PC-3 (cell line): ENCODE data around the gene ELOVL2. TPM values are rescaled to one million over a fixed set of nuclear protein-coding genes. Genes with fewer than 3 reads are reported as not detected.

ENCODE experiments used
- ATAC-seq: fragments of 200-7000 bp; cut with Tn5 transposase; 2 replicates; pipeline ENCODE4 v1.9.1; 2020; ENCODE audit warnings: mild to moderate bottlenecking, moderate library complexity
- BruUV-seq: library from RNA; stranded (reverse); fragments of 400-500 nt; replicated peaks from 2 replicates; lab custom pipeline; 2021; lab: Mats Ljungman, UMichigan
- CTCF ChIA-PET: fragments of 300-600 bp; sonication (Branson Sonifier 250); formaldehyde crosslinking; loops from one replicate; lab custom pipeline; 2022; ENCODE audit warnings: antibody characterized with exemption; lab: Charles Lee
- POLR2A ChIA-PET: fragments of 300-600 bp; sonication (Branson Sonifier 250); formaldehyde crosslinking; loops from one replicate; lab custom pipeline; 2022; ENCODE audit warnings: antibody characterized with exemption; ENCODE audit not compliant: unreplicated experiment; lab: Charles Lee
- DNase-seq: peaks from one replicate; pipeline ENCODE4 v3.0.0-alpha.2; 2015
- H2AFZ ChIP-seq: fragments of 300-600 bp; sonication (generic); 2 replicates; pipeline ENCODE4 v1.6.0; 2016; ENCODE audit warnings: antibody characterized with exemption, low read length
- H3F3A ChIP-seq: fragments of 300-600 bp; sonication (generic); one replicate; pipeline ENCODE4 v1.6.0; 2017; ENCODE audit warnings: antibody characterized with exemption, low read length, control low read depth, mild to moderate bottlenecking; ENCODE audit not compliant: unreplicated experiment
- H3K27ac ChIP-seq: fragments of 300-600 bp; sonication (generic); 2 replicates; pipeline ENCODE4 v1.5.1; 2016; ENCODE audit warnings: mild to moderate bottlenecking, low read length
- H3K27me3 ChIP-seq: fragments of 300-600 bp; sonication (generic); 2 replicates; pipeline ENCODE4 v1.6.1; 2016; ENCODE audit warnings: low read length, mixed read lengths
- H3K36me3 ChIP-seq: fragments of 300-600 bp; sonication (generic); 2 replicates; pipeline ENCODE4 v1.6.1; 2016; ENCODE audit warnings: low read depth, mixed run types, low read length, mixed read lengths
- H3K4me1 ChIP-seq: fragments of 300-600 bp; sonication (generic); 2 replicates; pipeline ENCODE4 v1.5.1; 2016; ENCODE audit warnings: low read length; ENCODE audit not compliant: insufficient read depth
- H3K4me2 ChIP-seq: fragments of 300-600 bp; sonication (generic); 2 replicates; pipeline ENCODE4 v1.6.0; 2016; ENCODE audit warnings: low read length
- H3K4me3 ChIP-seq: fragments of 300-600 bp; sonication (generic); 2 replicates; pipeline ENCODE4 v1.5.1; 2016; ENCODE audit warnings: mild to moderate bottlenecking, low read length, mixed read lengths
- H3K79me2 ChIP-seq: fragments of 300-600 bp; sonication (generic); 2 replicates; pipeline ENCODE4 v1.6.1; 2017; ENCODE audit warnings: low read length, mixed read lengths
- H3K9ac ChIP-seq: fragments of 300-600 bp; sonication (generic); 2 replicates; pipeline ENCODE4 v1.6.0; 2016; ENCODE audit warnings: mild to moderate bottlenecking, low read length
- H3K9me2 ChIP-seq: fragments of 300-600 bp; sonication (generic); replicated peaks from 2 replicates; pipeline ENCODE4 v1.6.1; 2016; ENCODE audit warnings: mixed run types, low read length, mixed read lengths
- H3K9me3 ChIP-seq: fragments of 300-600 bp; sonication (generic); 2 replicates; pipeline ENCODE4 v1.6.1; 2016; ENCODE audit warnings: low read length, mixed read lengths
- H4K20me1 ChIP-seq: fragments of 300-600 bp; sonication (generic); 2 replicates; pipeline ENCODE4 v1.6.1; 2016; ENCODE audit warnings: low read length, mixed read lengths
- EZH2 ChIP-seq: fragments of 300-600 bp; sonication (generic); IDR thresholded peaks from one replicate; pipeline ENCODE4 v1.6.1; 2017; ENCODE audit warnings: antibody characterized with exemption, mild to moderate bottlenecking, low read length; ENCODE audit not compliant: unreplicated experiment
- EZH2phosphoT487 ChIP-seq: fragments of 300-600 bp; sonication (generic); IDR thresholded peaks from 2 replicates; pipeline ENCODE4 v1.6.1; 2018; ENCODE audit warnings: mild to moderate bottlenecking, antibody characterized with exemption, low read length, borderline replicate concordance
- intact Hi-C: fragments of 100-400 bp; cut with micrococcal nuclease; formaldehyde crosslinking; loops from 2 replicates; pipeline ENCODE4 v1.9.0; 2023
- total RNA-seq: library from RNA; depleted of rRNA; stranded (reverse); fragments of >200 nt; gene quantifications from 2 replicates; pipeline ENCODE4 v1.2.3, GENCODE V29; 2014
- TF ChIP-seq, protein P1 (sequence below): fragments of 300-600 bp; sonication (generic); conservative IDR thresholded peaks from 2 replicates; pipeline ENCODE4 v1.5.1; 2017; ENCODE audit warnings: antibody characterized with exemption, low read depth, mild to moderate bottlenecking, low read length

The ELOVL2 gene
- total RNA-seq, 1 experiment from 2014 or later, result 0.91 TPM

DNA sequence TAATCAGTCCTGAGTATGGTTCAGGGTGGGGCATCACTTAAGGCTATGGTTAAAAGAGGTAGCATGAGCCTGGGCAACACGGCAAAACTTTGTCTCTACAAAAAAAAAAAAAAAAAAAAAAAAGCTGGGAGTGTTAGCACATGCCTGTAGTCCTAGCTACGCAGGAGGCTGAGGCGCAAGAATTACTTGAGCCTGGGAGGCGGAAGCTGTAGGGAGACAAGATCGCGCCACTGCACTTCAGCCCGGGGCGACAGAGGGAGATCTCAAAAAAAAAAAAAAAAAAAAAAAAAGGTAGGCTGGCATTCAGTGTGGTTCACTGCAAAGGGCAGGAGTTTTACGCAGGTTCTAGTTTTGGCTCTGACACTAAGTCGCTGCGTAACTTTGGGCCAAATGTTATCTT lies 15.1 kb downstream of the ELOVL2 start:
- intact Hi-C loops, result no loop called here
- DNase-seq (no peak), ATAC-seq (no peak)
- TF ChIP-seq EZH2, result no peak
- TF ChIP-seq, protein P1, sequence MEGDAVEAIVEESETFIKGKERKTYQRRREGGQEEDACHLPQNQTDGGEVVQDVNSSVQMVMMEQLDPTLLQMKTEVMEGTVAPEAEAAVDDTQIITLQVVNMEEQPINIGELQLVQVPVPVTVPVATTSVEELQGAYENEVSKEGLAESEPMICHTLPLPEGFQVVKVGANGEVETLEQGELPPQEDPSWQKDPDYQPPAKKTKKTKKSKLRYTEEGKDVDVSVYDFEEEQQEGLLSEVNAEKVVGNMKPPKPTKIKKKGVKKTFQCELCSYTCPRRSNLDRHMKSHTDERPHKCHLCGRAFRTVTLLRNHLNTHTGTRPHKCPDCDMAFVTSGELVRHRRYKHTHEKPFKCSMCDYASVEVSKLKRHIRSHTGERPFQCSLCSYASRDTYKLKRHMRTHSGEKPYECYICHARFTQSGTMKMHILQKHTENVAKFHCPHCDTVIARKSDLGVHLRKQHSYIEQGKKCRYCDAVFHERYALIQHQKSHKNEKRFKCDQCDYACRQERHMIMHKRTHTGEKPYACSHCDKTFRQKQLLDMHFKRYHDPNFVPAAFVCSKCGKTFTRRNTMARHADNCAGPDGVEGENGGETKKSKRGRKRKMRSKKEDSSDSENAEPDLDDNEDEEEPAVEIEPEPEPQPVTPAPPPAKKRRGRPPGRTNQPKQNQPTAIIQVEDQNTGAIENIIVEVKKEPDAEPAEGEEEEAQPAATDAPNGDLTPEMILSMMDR, result no peak
- TF ChIP-seq EZH2phosphoT487, result no peak
- Histone ChIP-seq H3K4me2 (no peak overlapping the region), H3K9me3 (no peaks in the 10 kb centered on the region), H3F3A (no peaks in the 10 kb centered on the region), H3K27ac (no peak overlapping the region), H3K4me1 (peaks cover 12% of the 10 kb centered on the region), H3K36me3 (no peaks in the 10 kb centered on the region), H3K79me2 (no peaks in the 10 kb centered on the region), H3K4me3 (no peak overlapping the region), H3K9me2 (no peaks in the 10 kb centered on the region), H3K27me3 (peaks cover 11% of the 10 kb centered on the region; the same call in 1 of the 2 replicates), H3K9ac (no peak overlapping the region), H2AFZ (no peak overlapping the region), H4K20me1 (no peaks in the 10 kb centered on the region)
- CTCF ChIA-PET, result no interaction called here
- POLR2A ChIA-PET, result no interaction called here
- BruUV-seq, result no TSS peak

DNA sequence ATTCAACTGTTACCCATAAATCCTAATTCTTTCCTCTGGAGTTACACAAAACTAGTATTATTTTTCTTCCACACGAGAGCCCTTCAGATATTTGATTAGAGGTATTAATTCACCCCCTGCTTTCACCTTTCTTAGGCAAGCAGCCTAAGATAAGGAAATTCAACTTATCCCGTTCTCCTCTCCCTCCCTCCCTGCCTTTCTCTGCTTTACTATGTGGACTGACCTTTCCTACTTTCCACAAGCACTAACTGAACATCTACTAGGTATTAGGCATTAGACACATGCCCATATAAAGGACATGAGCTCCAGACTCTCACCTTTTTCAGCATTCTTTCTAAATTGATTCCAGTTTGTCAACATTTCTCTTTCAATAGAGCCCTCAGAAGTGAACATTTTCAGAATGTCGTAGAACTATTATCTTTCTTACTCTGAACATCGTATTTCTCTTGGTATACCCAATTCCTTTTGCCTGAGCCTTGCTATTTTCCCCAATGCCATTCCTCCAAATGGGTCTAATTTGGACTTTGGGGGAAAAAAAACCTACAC lies 16.5 kb downstream of the ELOVL2 start:
- ChIA-PET POLR2A (no interaction called here), CTCF (no interaction called here)
- intact Hi-C loops, result no loop called here
- no peak overlapping the region for H3K4me3 ChIP-seq
- ATAC-seq, result no peak
- peaks cover 11% of the 10 kb centered on the region; the same call in 1 of the 2 replicates for H3K27me3 ChIP-seq
- no peak for DNase-seq
- H2AFZ ChIP-seq, result no peak overlapping the region
- no peak overlapping the region for H3K4me2 ChIP-seq
- no TSS peak for BruUV-seq
- no peaks in the 10 kb centered on the region for H3K4me1 ChIP-seq
- H3K9me2 ChIP-seq, result no peaks in the 10 kb centered on the region
- no peak overlapping the region for H3K9ac ChIP-seq
- no peaks in the 10 kb centered on the region for H3K79me2 ChIP-seq
- no peaks in the 10 kb centered on the region for H3K9me3 ChIP-seq
- H3F3A ChIP-seq, result no peaks in the 10 kb centered on the region
- H3K36me3 ChIP-seq, result no peaks in the 10 kb centered on the region
- H4K20me1 ChIP-seq, result no peaks in the 10 kb centered on the region
- TF ChIP-seq, protein P1, result no peak
- no peak for TF ChIP-seq EZH2
- no peak for TF ChIP-seq EZH2phosphoT487
- no peak overlapping the region for H3K27ac ChIP-seq

DNA sequence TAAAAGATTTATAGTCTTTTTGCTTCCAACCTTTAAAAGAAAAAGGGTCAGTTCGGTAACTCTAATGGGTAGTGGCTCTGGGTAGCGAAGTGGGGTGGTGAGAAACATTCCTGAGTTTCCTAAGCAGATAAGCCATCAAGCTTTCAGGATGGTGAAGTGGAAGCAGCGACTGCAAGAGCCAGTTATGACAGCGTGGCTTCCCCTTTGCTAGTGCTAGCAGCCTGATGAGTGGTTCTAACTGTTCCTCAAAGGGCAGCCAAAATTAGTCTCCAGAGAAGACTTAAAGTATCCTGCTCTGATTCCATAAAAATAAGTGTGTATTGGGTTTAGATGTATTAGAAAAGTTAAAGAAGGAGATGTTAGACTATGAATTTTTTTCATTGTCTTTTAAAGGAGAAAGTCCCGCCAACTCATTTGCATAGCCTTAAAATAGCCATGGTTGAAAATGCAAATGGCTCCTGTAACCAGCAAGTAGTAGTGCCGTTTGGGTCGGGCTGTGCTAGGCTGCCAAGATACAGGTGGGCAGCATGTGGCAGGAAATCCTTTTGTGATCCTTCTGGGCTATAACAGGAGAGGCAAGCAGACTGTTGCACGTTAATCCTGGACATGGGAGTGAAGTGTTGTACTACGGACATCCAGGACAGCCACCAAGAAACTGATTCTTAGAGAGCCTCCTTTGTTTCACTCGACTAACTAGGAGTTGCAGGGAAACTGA lies 18.0 kb downstream of the ELOVL2 start:
- intact Hi-C loops, result no loop called here
- ChIA-PET CTCF (no interaction called here), POLR2A (no interaction called here)
- Histone ChIP-seq H3K9me3 (no peaks in the 10 kb centered on the region), H3K36me3 (no peaks in the 10 kb centered on the region), H3K9me2 (no peaks in the 10 kb centered on the region), H3K27me3 (peaks cover 11% of the 10 kb centered on the region; the same call in 1 of the 2 replicates), H3K9ac (no peak overlapping the region), H3K27ac (no peak overlapping the region), H2AFZ (no peak overlapping the region), H4K20me1 (no peaks in the 10 kb centered on the region), H3K4me2 (no peak overlapping the region), H3K4me3 (no peak overlapping the region), H3K79me2 (no peaks in the 10 kb centered on the region), H3F3A (no peaks in the 10 kb centered on the region), H3K4me1 (no peaks in the 10 kb centered on the region)
- BruUV-seq, result no TSS peak
- no peak for TF ChIP-seq EZH2
- TF ChIP-seq, protein P1, result no peak
- no peak for TF ChIP-seq EZH2phosphoT487
- ATAC-seq (no peak), DNase-seq (no peak)
